ENCODE results near the gene MED17. TPM values are rescaled to one million over a fixed set of nuclear protein-coding genes. Genes with fewer than 3 reads are reported as not detected.
"Not testable (repeated sequence)": the region's sequence is repeated elsewhere in the genome, so short reads cannot be mapped to it uniquely, and the experiment has no call there.

The MED17 gene, protein sequence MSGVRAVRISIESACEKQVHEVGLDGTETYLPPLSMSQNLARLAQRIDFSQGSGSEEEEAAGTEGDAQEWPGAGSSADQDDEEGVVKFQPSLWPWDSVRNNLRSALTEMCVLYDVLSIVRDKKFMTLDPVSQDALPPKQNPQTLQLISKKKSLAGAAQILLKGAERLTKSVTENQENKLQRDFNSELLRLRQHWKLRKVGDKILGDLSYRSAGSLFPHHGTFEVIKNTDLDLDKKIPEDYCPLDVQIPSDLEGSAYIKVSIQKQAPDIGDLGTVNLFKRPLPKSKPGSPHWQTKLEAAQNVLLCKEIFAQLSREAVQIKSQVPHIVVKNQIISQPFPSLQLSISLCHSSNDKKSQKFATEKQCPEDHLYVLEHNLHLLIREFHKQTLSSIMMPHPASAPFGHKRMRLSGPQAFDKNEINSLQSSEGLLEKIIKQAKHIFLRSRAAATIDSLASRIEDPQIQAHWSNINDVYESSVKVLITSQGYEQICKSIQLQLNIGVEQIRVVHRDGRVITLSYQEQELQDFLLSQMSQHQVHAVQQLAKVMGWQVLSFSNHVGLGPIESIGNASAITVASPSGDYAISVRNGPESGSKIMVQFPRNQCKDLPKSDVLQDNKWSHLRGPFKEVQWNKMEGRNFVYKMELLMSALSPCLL
- total RNA-seq (2014; rRNA removed; shearing (Covaris generic)), result 33.8 and 43.1 TPM in 2 replicates

DNA sequence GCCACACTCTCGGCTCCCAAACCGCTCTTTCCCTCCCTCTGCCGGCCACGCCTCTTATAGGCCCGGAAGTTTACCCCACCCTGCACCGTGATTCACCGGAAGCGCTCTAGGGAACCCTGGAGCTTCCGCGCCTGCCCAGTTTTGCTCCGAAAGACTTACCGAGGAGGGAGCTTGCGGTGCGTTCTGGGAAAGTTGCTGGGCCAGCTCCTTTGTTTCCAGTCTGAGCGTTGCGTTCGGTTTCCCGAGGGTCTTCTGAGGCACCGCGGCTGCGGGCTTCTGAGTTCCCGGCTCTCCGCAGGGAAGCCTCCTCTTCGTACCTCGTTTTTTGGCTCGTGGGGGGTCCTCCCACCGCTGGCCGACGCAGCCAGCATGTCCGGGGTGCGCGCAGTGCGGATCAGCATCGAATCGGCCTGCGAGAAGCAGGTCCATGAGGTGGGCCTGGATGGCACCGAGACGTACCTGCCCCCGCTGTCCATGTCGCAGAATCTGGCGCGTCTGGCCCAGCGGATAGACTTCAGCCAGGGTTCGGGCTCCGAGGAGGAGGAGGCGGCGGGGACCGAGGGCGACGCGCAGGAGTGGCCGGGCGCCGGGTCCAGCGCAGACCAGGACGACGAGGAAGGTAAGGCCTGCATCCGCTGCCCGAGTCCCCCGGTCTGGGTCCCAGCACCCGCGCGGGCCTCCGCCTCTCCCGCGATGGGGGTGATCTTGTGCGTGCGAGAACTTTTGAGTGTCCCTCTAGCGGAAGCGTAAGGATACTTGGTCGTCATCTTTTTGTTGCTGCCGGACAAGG lies at the start of gene MED17:
Gene MED17 (plus strand): TSS at position 138 of the 790 bp plus-strand sequence. CDS start 232 bp downstream, at position 370.
- peak; percentile 95 for DNase-seq (ENCODE audit: low read depth)

DNA sequence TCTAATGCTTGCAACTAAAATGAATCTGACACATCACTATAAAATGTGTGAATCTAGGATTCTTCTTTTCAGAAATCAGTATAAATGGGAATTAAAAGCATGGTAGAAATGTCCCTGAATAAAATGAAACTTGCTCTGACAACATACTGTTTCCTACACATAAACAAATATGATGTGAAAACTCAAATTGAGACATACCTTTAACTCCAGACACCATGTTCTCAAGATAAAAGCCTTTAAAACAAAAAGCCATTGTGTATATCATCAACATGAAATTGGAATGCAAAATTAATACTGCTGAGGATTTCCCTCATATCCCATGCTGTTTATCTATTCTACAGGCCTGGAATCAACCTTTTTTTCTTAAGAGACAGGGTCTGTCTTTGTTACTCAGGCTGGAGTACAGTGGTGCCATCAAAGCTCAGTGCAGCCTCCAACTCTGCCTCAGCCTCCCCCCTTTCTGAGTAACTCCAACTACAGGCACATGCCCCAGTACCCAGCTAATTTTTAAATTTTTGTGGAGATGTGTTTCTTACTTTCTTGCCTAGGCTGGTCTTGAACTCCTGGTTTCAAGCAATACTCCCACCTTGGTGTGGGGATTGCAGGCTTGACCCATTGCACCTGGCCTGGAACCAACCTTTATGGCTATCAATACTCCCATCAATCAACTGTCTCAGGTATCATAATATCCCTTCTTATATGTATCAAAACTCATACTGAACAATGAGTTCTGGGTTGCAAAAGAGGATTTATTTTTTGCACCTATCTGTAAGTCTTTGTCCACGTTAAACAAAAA lies 49.5 kb upstream of the MED17 start:
- DNase-seq (ENCODE audit: low read depth), result no peak

DNA sequence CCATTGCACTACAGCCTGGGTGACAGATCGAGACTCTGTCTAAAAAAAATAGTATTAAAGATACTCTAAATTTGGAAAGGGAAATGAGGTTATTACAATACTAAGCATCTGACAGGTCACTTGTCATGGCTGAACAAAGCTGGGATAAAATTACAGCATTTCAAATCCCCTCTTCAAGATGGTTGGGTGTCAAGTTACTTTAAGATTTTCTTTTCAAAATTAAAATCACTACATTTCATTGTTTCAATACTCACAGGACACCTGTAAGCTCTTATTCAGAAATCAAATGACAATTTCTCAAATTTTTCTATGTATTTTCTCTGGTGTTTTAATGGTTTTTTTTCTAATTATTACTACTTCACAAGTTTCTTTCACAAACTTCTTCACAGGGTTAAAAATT lies 48.5 kb upstream of the MED17 start:
- DNase-seq (ENCODE audit: low read depth), result no peak

DNA sequence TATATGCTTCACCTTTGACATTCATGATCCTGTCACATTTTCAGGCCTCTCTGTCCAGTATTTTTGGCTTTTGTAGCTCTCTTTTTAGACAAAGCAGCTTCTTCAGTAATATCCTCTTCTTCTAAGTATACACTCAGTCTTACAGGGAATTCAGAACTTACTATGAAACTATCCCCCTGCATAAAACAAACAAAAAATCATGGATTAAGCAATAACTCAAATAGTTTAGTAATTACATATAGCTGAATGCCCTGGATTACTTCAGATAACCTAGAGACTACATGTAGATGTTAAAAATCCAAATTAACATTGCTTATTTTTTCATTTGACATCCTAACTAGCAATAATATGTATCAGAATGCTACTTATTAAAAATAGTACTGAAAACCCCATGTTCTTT lies 48.0 kb upstream of the MED17 start:
- DNase-seq (ENCODE audit: low read depth), result no peak

DNA sequence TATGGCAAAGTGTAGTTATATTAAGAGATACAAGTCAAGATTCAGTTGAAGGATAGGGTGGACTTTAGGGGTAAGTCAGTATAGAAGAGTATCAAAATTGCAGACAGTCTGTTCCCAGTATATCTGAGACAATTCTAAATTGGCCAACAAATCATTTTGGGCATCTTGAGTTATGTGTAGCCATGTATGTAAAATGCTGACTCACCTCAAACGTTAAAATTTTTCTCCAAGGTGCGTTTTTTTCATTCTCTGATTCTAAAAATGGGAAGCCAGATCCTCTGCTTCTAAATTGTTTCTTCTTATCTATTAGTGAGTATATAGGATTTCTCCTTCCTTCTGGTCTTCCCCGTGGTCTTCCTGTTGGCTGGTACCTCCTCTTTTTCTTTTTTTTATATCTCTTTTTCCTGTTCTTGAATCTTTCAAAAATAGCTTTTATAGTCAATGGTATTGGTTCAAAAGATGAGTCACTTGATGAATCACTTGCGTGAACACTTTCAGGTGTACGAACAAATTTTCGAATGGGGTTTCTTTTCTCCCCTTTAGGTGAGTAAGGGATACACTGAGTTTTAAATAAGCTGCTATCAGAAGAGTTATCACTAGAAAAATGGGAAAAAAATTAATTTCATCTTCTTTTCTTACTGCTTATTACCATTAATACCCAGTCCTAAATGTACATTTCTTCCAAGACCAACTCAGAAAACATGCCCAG lies 46.0 kb upstream of the MED17 start:
- peak; percentile 52 for DNase-seq (ENCODE audit: low read depth)

DNA sequence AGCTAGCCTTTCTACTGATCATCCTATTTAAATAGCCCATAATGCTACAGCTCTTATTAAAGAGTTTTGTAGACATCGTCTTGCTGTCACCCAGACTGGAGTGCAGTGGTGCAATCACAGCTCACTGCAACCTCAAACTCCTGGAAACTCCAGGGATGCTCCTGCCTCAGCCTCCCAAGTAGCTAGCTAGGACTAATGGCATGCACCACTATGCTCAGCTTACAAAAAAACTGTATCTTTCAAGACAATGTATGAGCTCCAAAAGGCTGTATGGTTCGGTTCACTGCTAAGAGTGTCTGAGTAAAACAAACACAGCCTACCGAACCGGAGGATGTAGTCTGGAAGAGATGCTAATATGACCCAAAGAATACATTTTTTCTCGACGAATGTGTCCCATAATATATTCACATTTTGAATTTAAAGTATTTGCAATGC lies 45.4 kb upstream of the MED17 start:
- DNase-seq (ENCODE audit: low read depth), result no peak

DNA sequence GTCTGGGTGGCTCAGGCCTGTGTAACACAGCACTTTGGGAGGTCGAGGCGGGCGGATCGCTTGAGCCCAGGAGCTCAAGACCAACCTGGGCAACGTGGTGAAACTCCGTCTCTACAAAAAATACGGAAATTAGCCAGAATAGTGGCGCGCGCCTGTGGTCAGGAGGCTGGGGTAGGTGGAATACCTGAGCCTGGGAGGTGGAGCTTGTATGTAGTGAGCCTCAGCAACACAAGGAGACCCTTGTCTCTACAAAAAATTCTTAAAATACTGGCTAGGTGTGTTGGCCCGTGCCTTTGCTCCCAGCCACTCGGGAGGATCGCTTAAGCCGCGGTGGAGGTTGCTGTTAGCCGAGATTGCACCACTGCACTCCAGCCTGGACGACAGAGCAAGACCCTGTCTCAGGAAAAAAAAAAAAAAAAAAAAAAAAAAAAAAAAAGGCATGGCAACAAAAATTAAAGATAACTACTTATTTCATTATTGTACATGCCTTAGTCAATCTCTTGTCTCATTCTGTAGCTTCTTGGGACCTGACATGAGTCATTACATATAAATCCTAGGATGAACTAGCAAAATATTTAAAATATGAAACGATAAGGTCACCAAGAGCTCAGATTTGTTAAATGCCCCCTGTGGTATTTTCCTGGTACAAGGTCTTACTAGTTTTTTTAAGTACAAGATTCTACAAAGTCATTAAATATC lies 43.9 kb upstream of the MED17 start:
- peak; percentile 58 for DNase-seq (ENCODE audit: low read depth)

DNA sequence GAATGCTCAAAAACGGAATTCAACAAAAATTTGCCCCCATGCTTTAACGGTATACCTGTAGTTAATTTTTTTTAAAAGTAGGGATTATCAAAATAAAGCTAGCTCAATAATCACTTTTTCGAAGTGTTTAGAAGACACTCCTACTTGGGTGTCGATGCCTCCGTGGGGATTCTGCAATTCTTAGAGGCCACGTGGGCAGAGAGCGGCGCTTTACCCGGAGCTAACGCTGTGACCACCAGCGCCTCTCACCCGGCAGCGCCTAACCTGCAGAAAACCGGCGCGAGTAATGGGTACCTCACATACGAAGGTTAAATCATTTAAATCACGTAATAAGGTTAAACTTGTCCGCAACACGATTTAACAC lies 43.4 kb upstream of the MED17 start:
- DNase-seq (ENCODE audit: low read depth), result peak; percentile 63

DNA sequence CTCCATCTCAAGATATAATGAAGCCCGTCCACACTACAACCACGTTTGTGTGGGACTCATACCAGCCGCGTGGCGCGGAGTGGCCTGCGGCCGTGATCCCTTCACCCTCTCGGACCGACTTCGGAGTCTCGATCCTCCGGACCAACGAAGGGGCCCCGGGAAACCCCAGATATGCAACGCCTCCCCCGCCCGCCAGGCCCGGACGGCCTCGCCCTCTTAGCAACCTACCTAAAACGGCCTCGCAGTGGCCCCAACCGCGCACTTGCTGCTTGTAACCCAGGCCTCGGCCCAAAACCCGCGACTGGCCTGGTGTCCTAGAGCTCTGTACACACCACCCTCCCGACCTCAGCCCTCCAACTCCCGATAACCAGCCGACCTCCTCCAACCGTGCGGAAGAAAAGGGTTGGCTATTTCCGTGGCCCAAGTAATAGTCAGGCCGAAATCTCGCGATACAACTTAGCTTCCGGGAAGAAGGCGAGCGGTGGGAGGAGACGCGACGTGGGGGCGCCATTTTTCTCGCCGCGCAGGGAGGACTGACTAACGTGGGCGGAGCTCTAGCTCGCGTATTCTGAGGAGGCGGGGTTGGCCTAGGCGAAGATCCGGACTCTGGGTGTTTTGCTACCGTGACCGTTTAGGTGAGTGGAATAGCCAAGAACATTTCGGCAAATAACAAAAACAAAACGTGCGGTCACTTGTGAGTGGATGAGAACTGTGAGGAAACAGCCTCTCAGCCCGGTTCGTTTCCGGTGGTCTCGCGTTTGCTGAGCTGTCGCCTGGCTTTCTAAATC lies 42.8 kb upstream of the MED17 start, which contains the start of the genes C11orf54 and TAF1D:
Gene C11orf54 (plus strand): TSS at position 579 of the 788 bp plus-strand sequence. CDS start 5,722 bp downstream, outside the sequence.
Gene TAF1D (minus strand): TSS at position 402 of the 788 bp plus-strand sequence. CDS start 2,191 bp downstream, outside the sequence.
- DNase-seq (ENCODE audit: low read depth), result peak; percentile 98

DNA sequence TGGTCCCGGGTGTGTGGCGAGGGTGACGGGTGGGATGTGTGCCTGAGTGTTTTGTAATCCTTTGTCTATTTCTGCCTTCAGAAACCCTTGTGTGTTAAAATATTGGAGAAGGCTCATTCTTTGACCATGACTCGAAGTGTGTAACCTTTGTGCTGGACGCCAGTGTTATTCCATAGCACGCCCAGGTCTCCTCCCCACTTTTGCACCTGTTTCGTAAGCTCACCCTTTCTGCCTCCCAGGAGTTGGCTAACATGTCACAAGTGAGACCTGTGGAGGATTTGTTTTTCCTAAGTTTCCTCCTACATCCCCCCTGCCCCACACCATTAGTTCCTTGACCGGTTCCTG lies 42.2 kb upstream of the MED17 start:
- peak; percentile 73 for DNase-seq (ENCODE audit: low read depth)

DNA sequence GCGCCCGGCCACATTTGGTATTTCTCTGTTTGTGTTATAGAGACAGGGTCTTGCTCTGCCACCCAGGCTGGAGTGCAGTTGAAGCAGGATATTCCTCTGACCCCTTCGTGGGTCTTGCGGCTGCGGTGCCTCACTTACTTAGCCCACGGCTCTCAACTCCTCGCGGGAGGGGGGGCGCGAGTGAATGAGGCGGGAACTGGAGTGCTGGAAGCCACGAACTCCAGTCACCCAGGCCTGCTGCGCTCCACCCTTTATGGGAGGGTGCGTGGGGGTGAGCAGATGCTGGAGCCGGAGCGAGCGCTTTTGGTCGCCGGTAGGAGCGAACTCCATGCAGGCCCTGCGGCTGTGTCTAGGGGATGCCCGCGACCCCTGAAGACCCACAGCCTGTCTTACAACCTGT lies 40.8 kb upstream of the MED17 start:
- DNase-seq (ENCODE audit: low read depth), result no peak

DNA sequence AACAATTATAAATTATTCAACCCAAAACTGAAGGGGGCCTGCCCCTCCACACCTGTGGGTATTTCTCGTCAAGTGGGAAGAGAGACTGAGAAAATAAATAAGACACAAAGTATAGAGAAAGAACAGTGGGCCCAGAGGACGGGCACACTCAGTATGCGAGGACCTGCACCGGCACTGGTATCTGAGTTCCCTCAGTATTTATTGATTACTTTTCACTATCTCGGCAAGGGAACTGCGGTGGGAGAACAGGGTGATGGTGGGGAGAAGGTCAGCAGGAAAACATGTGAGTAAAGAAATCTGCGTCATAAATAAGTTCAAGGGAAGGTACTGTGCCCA lies 39.4 kb upstream of the MED17 start:
- DNase-seq (ENCODE audit: low read depth), result no peak

DNA sequence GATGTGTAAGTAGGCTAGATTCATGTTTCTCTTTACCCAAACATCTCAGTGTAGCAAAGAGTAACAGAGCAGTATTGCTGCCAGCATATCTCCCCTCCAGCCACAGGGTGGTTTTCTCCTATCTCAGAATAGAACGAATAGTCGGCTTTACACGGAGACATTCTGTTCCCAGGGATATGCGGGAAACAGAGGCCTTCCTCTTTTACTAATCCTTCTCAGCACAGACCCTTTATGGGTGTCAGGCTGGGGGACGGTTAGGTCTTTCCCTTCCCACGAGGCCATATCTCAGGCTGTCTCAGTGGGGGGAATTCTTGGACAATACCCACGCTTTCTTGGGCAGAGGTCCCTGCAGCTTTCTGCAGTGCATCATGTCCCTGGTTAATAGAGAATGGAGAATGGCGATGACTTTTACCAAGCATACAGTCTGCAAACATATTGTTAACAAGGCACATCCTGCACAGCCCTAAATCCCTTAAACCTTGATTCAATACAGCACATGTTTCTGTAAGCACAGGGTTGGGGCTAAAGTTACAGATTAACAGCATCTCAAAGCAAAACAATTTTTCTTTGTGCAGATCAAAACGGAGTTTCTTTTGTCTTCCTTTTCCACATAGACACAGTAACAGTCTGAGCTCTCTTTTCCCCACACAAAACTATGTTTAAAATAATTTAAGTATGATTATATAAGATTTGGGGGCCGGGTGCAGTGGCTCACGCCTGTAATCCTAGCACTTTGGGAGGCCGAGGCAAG lies 38.9 kb upstream of the MED17 start:
- not testable (repeated sequence) for DNase-seq (ENCODE audit: low read depth)

DNA sequence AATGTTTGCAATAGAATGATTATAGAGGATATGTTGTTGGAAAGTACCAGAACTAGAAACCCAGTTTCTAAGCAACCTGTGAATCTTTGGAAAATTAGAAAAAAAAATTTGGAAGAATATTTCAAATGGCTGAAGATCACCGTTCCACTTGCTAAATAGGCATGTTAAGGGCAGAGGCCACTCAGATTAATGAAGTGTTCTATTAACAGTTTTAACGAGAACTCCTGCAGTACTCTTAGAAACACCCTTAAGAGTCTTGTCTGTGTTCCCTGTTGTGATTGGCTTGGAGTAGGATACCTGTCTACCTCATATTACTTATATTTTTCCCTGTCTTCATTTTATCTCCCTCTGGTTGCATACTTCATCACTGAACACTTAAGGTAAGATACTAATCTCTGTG lies 38.0 kb upstream of the MED17 start:
- no peak for DNase-seq (ENCODE audit: low read depth)

DNA sequence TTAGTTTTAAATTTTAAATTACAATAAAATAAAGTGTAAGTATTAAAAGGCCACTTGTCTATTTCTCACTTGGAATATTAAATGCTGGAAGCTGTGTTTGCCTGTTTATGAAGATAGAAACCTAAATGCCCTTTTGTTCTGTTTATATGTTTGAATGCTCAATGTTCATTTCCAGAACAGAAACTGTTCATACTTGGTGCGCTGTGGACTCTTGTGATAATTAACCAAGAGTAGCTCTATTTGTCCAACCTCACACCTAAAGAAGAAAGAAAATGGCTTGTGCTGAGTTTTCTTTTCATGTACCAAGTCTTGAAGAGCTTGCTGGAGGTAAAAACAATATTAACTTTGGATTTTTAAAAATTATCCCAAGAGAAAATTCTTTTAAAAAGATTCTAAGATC lies 37.0 kb upstream of the MED17 start:
- DNase-seq (ENCODE audit: low read depth), result no peak

DNA sequence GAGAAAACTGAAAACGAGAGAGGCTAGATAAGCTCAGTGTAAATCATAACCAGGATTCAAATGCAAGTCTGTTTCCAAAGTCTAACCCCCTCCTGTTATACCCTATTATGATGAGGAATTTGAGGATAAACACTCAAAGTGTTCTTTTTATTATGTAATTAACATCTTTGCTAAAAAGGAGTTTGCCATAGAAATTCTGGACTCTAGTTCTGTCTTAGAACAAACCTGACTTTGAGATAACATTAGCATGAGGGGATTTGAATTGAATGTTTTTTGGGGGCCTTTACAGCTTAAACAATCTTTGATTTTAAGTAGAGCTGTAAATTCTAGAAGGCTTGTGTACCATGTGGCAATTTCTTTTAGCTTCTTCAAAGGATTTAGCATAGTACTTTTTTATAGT lies 33.1 kb upstream of the MED17 start:
- DNase-seq (ENCODE audit: low read depth), result no peak

DNA sequence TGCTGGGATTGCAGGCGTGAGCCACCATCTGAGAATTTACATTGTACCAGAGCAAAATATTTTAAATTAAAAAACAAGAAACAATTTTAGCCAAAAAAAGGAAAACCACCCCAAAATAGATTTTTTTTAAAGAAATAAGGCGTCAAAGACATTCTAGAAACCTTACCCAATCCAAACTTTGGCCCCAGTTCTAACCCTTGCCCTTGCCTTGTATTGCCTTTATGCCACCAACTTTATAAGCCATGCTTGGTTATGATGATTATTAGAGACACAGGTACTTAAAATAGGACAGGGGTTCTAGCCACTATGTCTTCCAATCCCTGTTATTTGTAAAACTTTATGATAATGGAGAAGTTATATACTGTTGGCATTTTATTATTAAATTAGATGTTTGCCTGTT lies 30.8 kb upstream of the MED17 start:
- DNase-seq (ENCODE audit: low read depth), result no peak

DNA sequence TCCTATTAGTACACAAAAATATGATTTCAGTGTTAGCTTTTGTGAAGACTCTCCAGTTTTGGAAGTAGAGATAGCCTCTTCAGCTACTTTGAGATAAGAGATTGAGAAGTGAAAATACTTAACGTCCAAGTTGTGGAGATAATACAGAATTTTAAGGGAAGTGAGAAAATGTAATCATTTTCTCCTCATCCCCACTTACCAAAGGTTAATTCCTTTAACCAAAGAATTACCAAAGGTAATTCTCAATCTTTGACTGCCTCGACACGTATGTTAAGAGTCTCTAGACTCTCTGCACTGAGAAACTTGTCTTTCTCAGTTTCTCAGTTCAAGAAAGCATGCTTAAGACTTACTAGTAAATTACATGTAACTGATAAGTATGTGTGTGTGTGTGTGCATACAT lies 27.3 kb upstream of the MED17 start:
- no peak for DNase-seq (ENCODE audit: low read depth)

DNA sequence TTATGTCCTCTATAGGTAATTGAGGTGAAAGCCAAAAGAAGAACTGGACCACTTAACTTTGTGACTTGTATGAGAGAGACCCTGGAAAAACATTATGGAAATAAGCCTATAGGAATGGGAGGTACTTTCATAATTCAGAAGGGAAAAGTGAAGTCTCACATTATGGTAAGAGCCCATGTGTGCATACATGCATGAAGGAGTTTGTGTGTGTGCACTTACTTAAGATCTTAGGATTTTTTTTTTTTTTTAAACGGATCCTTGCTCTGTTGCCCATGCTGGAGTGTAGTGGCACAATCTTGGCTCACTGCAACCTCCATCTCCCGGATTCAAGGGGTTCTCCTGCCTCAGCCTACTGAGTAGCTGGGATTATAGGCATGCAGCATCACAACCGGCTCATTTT lies 26.8 kb upstream of the MED17 start:
- no peak for DNase-seq (ENCODE audit: low read depth)
